GM12864 (cell line): ENCODE results near the gene TEX36.
"Not testable (repeated sequence)": the region's sequence is repeated elsewhere in the genome, so short reads cannot be mapped to it uniquely, and the experiment has no call there.

Experiments
- DNase-seq: peaks from one replicate; pipeline ENCODE4 v3.0.0-alpha.2; 2011; ENCODE audit warnings: low read depth
- H3K4me3 ChIP-seq: 2 replicates; pipeline ENCODE4 v1.5.1; 2011; ENCODE audit warnings: mild to moderate bottlenecking, low read depth, low read length, control low read depth
- TF ChIP-seq, protein P1 (sequence below): IDR thresholded peaks from 2 replicates; pipeline ENCODE4 v1.5.1; 2011; ENCODE audit warnings: low read depth, mild to moderate bottlenecking, moderate library complexity, low read length, control low read depth, inconsistent platforms; ENCODE audit errors: missing control alignments

TEX36 gene

GRCh38 chr10:125621052-125621451, 61.9 kb downstream of the TEX36 start:
- TF ChIP-seq, protein P1, sequence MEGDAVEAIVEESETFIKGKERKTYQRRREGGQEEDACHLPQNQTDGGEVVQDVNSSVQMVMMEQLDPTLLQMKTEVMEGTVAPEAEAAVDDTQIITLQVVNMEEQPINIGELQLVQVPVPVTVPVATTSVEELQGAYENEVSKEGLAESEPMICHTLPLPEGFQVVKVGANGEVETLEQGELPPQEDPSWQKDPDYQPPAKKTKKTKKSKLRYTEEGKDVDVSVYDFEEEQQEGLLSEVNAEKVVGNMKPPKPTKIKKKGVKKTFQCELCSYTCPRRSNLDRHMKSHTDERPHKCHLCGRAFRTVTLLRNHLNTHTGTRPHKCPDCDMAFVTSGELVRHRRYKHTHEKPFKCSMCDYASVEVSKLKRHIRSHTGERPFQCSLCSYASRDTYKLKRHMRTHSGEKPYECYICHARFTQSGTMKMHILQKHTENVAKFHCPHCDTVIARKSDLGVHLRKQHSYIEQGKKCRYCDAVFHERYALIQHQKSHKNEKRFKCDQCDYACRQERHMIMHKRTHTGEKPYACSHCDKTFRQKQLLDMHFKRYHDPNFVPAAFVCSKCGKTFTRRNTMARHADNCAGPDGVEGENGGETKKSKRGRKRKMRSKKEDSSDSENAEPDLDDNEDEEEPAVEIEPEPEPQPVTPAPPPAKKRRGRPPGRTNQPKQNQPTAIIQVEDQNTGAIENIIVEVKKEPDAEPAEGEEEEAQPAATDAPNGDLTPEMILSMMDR: no peak
- DNase-seq: no peak
- H3K4me3 ChIP-seq: no peak overlapping the region

- no peak overlapping the region for H3K4me3 ChIP-seq
- TF ChIP-seq, protein P1: no peak
- DNase-seq: no peak
Observed at GRCh38 chr10:125620401-125620800, 62.6 kb downstream of the TEX36 start.

- not testable (repeated sequence) for DNase-seq, H3K4me3 ChIP-seq
Observed at GRCh38 chr10:125613062-125613461, 69.9 kb downstream of the TEX36 start.

GRCh38 chr10:125611756-125612155, 71.2 kb downstream of the TEX36 start:
- TF ChIP-seq, protein P1: no peak
- no peak for DNase-seq
- H3K4me3 ChIP-seq: no peak overlapping the region

DNA sequence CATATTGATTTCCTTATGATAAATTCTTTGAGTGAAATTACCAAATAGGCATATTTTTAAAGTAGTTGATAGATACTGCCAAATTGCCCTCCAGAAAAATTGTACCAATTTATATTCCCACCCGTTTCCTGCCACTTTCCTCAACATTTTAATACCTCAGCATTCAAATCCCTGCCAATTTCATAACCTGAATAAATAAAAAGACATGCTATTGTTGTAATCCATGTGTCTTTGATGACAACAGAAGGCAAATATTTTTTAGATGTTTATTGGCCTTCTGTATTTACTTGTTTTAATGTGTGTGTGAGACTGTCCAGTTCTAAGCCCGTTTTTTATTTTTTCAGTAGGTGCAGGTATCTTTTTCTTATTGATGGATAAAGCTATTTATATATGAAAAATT, 71.7 kb downstream of the TEX36 start:
- H3K4me3 ChIP-seq: no peak overlapping the region
- TF ChIP-seq, protein P1: no peak
- DNase-seq: no peak

- H3K4me3 ChIP-seq: no peak overlapping the region
- DNase-seq: no peak
- TF ChIP-seq, protein P1: no peak
Observed at GRCh38 chr10:125609859-125610258, 73.1 kb downstream of the TEX36 start.

- TF ChIP-seq, protein P1: no peak
- no peak for DNase-seq
- H3K4me3 ChIP-seq: no peak overlapping the region
Observed at GRCh38 chr10:125608474-125608873, 74.5 kb downstream of the TEX36 start.
